Muscle layer of duodenum (tissue), 2 donors: ENCODE measurements around the gene GHITM.
"Not testable (repeated sequence)": the region's sequence is repeated elsewhere in the genome, so short reads cannot be mapped to it uniquely, and the experiment has no call there.

Experiments
- H3K27ac ChIP-seq: one replicate; pipeline ENCODE4 v1.7.0; 2013; ENCODE audit warnings: mild to moderate bottlenecking, low read length
- H3K27me3 ChIP-seq: one replicate; pipeline ENCODE4 v1.7.0; 2013; ENCODE audit warnings: low read depth, mild to moderate bottlenecking, control low read depth, low read length
- H3K36me3 ChIP-seq, 2 donors: one replicate each; pipeline ENCODE4 v1.7.0; 2013; ENCODE audit warnings: low read length in 2 of 2, control low read depth in 1 of 2, mild to moderate bottlenecking in 1 of 2; ENCODE audit not compliant: insufficient read depth in 2 of 2, control insufficient read depth in 1 of 2
- H3K4me1 ChIP-seq, 2 donors: one replicate each; pipeline ENCODE4 v1.7.0; 2013; ENCODE audit warnings: low read length in 2 of 2, mild to moderate bottlenecking in 2 of 2, control low read depth in 1 of 2, moderate library complexity in 1 of 2; ENCODE audit not compliant: insufficient read depth in 2 of 2, control insufficient read depth in 1 of 2
- H3K4me3 ChIP-seq, 2 donors: one replicate each; pipeline ENCODE4 v1.7.0; 2013; ENCODE audit warnings: low read length in 2 of 2, low read depth in 1 of 2, mild to moderate bottlenecking in 1 of 2
- H3K9me3 ChIP-seq, 2 donors: one replicate each; pipeline ENCODE4 v1.7.0; 2013; ENCODE audit warnings: low read length in 2 of 2, control low read depth in 1 of 2, mild to moderate bottlenecking in 1 of 2; ENCODE audit not compliant: control insufficient read depth in 1 of 2
- donor health status: healthy.

Gene GHITM

GRCh38 chr10:84166620-84167288, 27.4 kb downstream of the GHITM start:
- no peak overlapping the region for H3K27ac ChIP-seq
- H3K27me3 ChIP-seq: no peaks in the 10 kb centered on the region
- no peak overlapping the region for H3K4me3 ChIP-seq
- H3K9me3 ChIP-seq: no peaks in the 10 kb centered on the region
- no peaks in the 10 kb centered on the region for H3K4me1 ChIP-seq
- no peaks in the 10 kb centered on the region for H3K36me3 ChIP-seq

- not testable (repeated sequence) for H3K9me3 ChIP-seq, H3K4me1 ChIP-seq, H3K4me3 ChIP-seq, H3K36me3 ChIP-seq, H3K27me3 ChIP-seq, H3K27ac ChIP-seq
Measured at GRCh38 chr10:84167289-84167653, 28.0 kb downstream of the GHITM start.

- H3K36me3 ChIP-seq, H3K4me3 ChIP-seq, H3K27me3 ChIP-seq, H3K4me1 ChIP-seq, H3K9me3 ChIP-seq, H3K27ac ChIP-seq: not testable (repeated sequence)
Measured at GRCh38 chr10:84168382-84168781, 29.1 kb downstream of the GHITM start.

GRCh38 chr10:84171237-84171636, 31.9 kb downstream of the GHITM start:
- not testable (repeated sequence) for H3K4me1 ChIP-seq, H3K36me3 ChIP-seq, H3K9me3 ChIP-seq, H3K4me3 ChIP-seq, H3K27me3 ChIP-seq, H3K27ac ChIP-seq

GRCh38 chr10:84171700-84172466, 32.6 kb downstream of the GHITM start:
- not testable (repeated sequence) for H3K27ac ChIP-seq, H3K4me1 ChIP-seq, H3K9me3 ChIP-seq, H3K36me3 ChIP-seq, H3K27me3 ChIP-seq, H3K4me3 ChIP-seq

GRCh38 chr10:84172467-84173356, 33.4 kb downstream of the GHITM start:
- no peaks in the 10 kb centered on the region for H3K27me3 ChIP-seq
- no peaks in the 10 kb centered on the region for H3K36me3 ChIP-seq
- no peaks in the 10 kb centered on the region for H3K4me1 ChIP-seq
- no peak overlapping the region for H3K4me3 ChIP-seq
- H3K27ac ChIP-seq: no peak overlapping the region
- H3K9me3 ChIP-seq: no peaks in the 10 kb centered on the region

- no peak within 1 kb of the TSS for H3K27ac ChIP-seq
- no peaks in the 10 kb centered on the region for H3K27me3 ChIP-seq
- H3K36me3 ChIP-seq: no peaks in the 10 kb centered on the region
- no peaks in the 10 kb centered on the region for H3K9me3 ChIP-seq
- no peaks in the 10 kb centered on the region for H3K4me1 ChIP-seq
- H3K4me3 ChIP-seq: no peak within 1 kb of the TSS
Measured at GRCh38 chr10:84173501-84173929, 34.2 kb downstream of the GHITM start, which contains the start of gene GPR15LG. Gene GPR15LG, plus strand, starts transcription at chr10:84173801. Its CDS starts 51 bp downstream, at chr10:84173852.

GRCh38 chr10:84175436-84175835, 36.1 kb downstream of the GHITM start:
- Histone ChIP-seq H3K9me3 (no peaks in the 10 kb centered on the region), H3K27me3 (no peaks in the 10 kb centered on the region), H3K27ac (no peak overlapping the region), H3K4me3 (no peak overlapping the region), H3K4me1 (no peaks in the 10 kb centered on the region), H3K36me3 (no peaks in the 10 kb centered on the region)

GRCh38 chr10:84176351-84176750, 37.0 kb downstream of the GHITM start:
- Histone ChIP-seq H3K4me3 (no peak overlapping the region), H3K27ac (no peak overlapping the region)

GRCh38 chr10:84176836-84177474, 37.6 kb downstream of the GHITM start:
- no peak overlapping the region for H3K27ac ChIP-seq

More at GRCh38 chr10:84176351-84176750, 37.0 kb downstream of the GHITM start:
- Histone ChIP-seq H3K9me3 (no peaks in the 10 kb centered on the region), H3K36me3 (no peaks in the 10 kb centered on the region), H3K4me1 (no peaks in the 10 kb centered on the region), H3K27me3 (no peaks in the 10 kb centered on the region)

More at GRCh38 chr10:84176836-84177474, 37.6 kb downstream of the GHITM start:
- H3K36me3 ChIP-seq: no peaks in the 10 kb centered on the region
- no peaks in the 10 kb centered on the region for H3K4me1 ChIP-seq
- no peak overlapping the region for H3K4me3 ChIP-seq
- H3K9me3 ChIP-seq: no peaks in the 10 kb centered on the region
- H3K27me3 ChIP-seq: no peaks in the 10 kb centered on the region
